PC-9 (cell line): Measurements from ENCODE around the gene SCP2. TPM values are rescaled to one million over a fixed set of nuclear protein-coding genes. Genes with fewer than 3 reads are reported as not detected.

Experiments used
- BruUV-seq: library from RNA; stranded (reverse); fragments of 400-500 nt; replicated peaks from 2 replicates; lab custom pipeline; 2021; lab: Mats Ljungman, UMichigan
- CTCF ChIA-PET: fragments of 300-600 bp; sonication (Branson Sonifier 250); formaldehyde crosslinking; loops from one replicate; lab custom pipeline; 2022; ENCODE audit warnings: antibody characterized with exemption; lab: Charles Lee
- POLR2A ChIA-PET: fragments of 300-600 bp; sonication (Branson Sonifier 250); formaldehyde crosslinking; loops from one replicate; lab custom pipeline; 2022; ENCODE audit warnings: antibody characterized with exemption; ENCODE audit not compliant: unreplicated experiment; lab: Charles Lee
- DNase-seq, 2 experiments: peaks; one replicate each; pipeline versions ENCODE4 v3.0.0 to v3.0.0-alpha.2; 2015 to 2022; ENCODE audit warnings: mixed read lengths in 1 of 2
- H2AFZ ChIP-seq: fragments of 200-600 bp; sonication (generic); 2 replicates; pipeline ENCODE4 v1.8.1; 2017; ENCODE audit warnings: antibody characterized with exemption
- H3F3A ChIP-seq: fragments of 200-600 bp; sonication (generic); 2 replicates; pipeline ENCODE4 v1.8.1; 2017; ENCODE audit warnings: antibody characterized with exemption, mild to moderate bottlenecking, low read depth; ENCODE audit not compliant: insufficient read depth
- H3K27ac ChIP-seq: fragments of 200-600 bp; sonication (generic); 2 replicates; pipeline ENCODE4 v1.6.1; 2016; ENCODE audit warnings: mixed run types
- H3K27me3 ChIP-seq: fragments of 200-600 bp; sonication (generic); 2 replicates; pipeline ENCODE4 v1.6.1; 2016; ENCODE audit warnings: low read depth, mixed run types; ENCODE audit not compliant: insufficient read depth
- H3K36me3 ChIP-seq: fragments of 200-600 bp; sonication (generic); 2 replicates; pipeline ENCODE4 v1.6.1; 2016; ENCODE audit warnings: low read depth, mixed run types
- H3K4me1 ChIP-seq: fragments of 200-600 bp; sonication (generic); replicated peaks from 2 replicates; pipeline ENCODE4 v1.6.1; 2016; ENCODE audit warnings: mixed run types; ENCODE audit not compliant: insufficient read depth
- H3K4me2 ChIP-seq: fragments of 200-600 bp; sonication (generic); 2 replicates; pipeline ENCODE4 v1.6.1; 2017; ENCODE audit warnings: mixed run types
- H3K4me3 ChIP-seq: fragments of 200-600 bp; sonication (generic); 2 replicates; pipeline ENCODE4 v1.6.1; 2016; ENCODE audit warnings: mixed run types
- H3K79me2 ChIP-seq: fragments of 200-600 bp; sonication (generic); 2 replicates; pipeline ENCODE4 v1.6.1; 2017; ENCODE audit warnings: low read depth, mixed run types
- H3K9me2 ChIP-seq: fragments of 200-600 bp; sonication (generic); 2 replicates; pipeline ENCODE4 v1.8.1; 2017; ENCODE audit warnings: mild to moderate bottlenecking; ENCODE audit not compliant: insufficient read depth
- H3K9me3 ChIP-seq: fragments of 200-600 bp; sonication (generic); 2 replicates; pipeline ENCODE4 v1.8.1; 2016; ENCODE audit warnings: low read depth; ENCODE audit not compliant: insufficient read depth
- H4K20me1 ChIP-seq: fragments of 200-600 bp; sonication (generic); 2 replicates; pipeline ENCODE4 v1.8.1; 2017; ENCODE audit not compliant: insufficient read depth
- EZH2 ChIP-seq: fragments of 200-600 bp; sonication (generic); IDR thresholded peaks from 2 replicates; pipeline ENCODE4 v1.8.0; 2017; ENCODE audit warnings: antibody characterized with exemption, low read depth
- intact Hi-C: fragments of 100-400 bp; cut with micrococcal nuclease; formaldehyde crosslinking; loops from one replicate; pipeline ENCODE4 v1.10.0; 2022; ENCODE audit not compliant: unreplicated experiment
- total RNA-seq: library from RNA; stranded (reverse); gene quantifications from 2 replicates; pipeline ENCODE4 v1.2.3, GENCODE V29; 2021
- TF ChIP-seq, protein P1 (sequence below): fragments of 200-600 bp; sonication (generic); conservative IDR thresholded peaks from 2 replicates; pipeline ENCODE4 v1.6.1; 2017; ENCODE audit warnings: mixed run types, antibody characterized with exemption, mild to moderate bottlenecking, moderate library complexity

SCP2 gene
- total RNA-seq, 1 experiment from 2014 or later, result 87.8 TPM

DNA sequence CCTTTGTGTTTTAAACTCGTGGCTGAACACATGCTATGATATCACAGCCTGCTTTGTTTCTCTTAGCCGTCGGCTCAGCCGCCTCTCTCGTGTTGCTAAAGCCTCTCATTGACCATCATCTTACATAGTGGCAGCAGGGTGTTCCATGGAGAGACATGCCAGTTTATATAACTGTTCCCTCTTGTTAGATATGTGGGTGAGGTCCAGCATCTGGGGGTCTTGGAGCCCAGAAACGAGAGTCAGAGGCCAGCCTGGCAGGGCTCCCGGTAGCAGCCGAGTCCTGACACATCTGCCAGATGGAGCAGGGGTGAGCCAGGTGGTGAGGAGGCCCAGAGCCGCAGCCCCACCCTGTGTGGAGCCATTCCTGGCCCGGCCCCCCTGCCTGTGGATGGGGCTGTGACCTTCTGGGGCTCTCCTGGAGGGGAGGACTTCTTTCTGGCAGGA, 146.8 kb downstream of the SCP2 start:
- Histone ChIP-seq H3K36me3 (no peaks in the 10 kb centered on the region), H2AFZ (no peak overlapping the region), H3K4me3 (no peak overlapping the region), H3K4me2 (no peak overlapping the region), H3K79me2 (no peaks in the 10 kb centered on the region), H3K9me3 (no peaks in the 10 kb centered on the region), H3K27ac (no peak overlapping the region), H3K27me3 (no peaks in the 10 kb centered on the region), H3F3A (no peaks in the 10 kb centered on the region), H4K20me1 (no peaks in the 10 kb centered on the region), H3K4me1 (no peaks in the 10 kb centered on the region), H3K9me2 (no peaks in the 10 kb centered on the region)
- intact Hi-C loops, result no loop called here
- POLR2A ChIA-PET, result no interaction called here
- BruUV-seq, result no TSS peak
- DNase-seq, result no peak
- no peak for TF ChIP-seq EZH2
- CTCF ChIA-PET, result no interaction called here

DNA sequence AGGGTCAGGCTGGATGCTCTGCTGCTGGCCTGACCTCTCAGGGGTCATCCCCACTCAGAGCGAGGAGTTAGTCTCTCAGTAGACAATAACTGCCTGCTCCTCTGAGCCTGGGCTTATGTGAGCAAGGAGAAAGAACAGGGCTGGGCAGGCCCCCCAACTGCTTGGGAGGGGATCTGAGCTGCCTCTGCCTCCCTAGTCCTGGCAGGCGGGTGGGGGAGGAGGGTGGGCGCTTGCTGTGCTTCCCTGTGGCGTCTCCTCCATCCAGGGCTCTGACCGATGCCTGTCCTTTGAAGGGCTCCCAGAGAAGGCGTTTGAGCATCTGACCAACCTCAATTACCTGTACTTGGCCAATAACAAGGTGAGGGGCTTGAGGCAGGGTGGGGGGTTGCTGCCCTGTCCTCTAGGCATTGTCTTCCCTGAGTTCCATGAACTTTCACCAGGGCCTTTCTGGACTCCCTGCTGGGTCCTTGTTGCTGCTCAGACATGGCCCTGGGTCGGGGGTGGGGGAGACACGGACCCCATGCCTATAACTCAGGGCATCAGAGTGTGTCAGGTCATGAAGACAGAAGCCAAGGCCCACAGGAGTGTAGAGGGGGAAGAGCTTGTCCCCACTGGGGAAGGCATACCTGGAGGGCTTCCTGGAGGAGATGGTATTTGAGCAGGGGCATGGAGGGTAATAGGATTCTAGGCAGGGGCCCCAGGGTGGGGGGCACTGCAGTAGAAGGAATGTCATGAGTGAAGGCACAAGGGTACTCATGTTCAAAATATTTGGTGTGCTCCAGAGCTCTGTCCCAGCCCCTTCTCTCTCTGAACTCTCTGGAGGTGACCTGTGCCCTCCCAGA, 147.5 kb downstream of the SCP2 start:
- intact Hi-C loops, result no loop called here
- no peak overlapping the region for H3K4me2 ChIP-seq
- POLR2A ChIA-PET, result no interaction called here
- no TSS peak for BruUV-seq
- TF ChIP-seq, protein P1, sequence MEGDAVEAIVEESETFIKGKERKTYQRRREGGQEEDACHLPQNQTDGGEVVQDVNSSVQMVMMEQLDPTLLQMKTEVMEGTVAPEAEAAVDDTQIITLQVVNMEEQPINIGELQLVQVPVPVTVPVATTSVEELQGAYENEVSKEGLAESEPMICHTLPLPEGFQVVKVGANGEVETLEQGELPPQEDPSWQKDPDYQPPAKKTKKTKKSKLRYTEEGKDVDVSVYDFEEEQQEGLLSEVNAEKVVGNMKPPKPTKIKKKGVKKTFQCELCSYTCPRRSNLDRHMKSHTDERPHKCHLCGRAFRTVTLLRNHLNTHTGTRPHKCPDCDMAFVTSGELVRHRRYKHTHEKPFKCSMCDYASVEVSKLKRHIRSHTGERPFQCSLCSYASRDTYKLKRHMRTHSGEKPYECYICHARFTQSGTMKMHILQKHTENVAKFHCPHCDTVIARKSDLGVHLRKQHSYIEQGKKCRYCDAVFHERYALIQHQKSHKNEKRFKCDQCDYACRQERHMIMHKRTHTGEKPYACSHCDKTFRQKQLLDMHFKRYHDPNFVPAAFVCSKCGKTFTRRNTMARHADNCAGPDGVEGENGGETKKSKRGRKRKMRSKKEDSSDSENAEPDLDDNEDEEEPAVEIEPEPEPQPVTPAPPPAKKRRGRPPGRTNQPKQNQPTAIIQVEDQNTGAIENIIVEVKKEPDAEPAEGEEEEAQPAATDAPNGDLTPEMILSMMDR, result no peak
- TF ChIP-seq EZH2, result no peak
- H3K27me3 ChIP-seq, result no peaks in the 10 kb centered on the region
- no peak overlapping the region for H2AFZ ChIP-seq
- no peaks in the 10 kb centered on the region for H3K36me3 ChIP-seq
- no peaks in the 10 kb centered on the region for H3F3A ChIP-seq
- CTCF ChIA-PET, result no interaction called here
- H3K9me2 ChIP-seq, result no peaks in the 10 kb centered on the region
- H3K79me2 ChIP-seq, result no peaks in the 10 kb centered on the region
- no peaks in the 10 kb centered on the region for H3K9me3 ChIP-seq
- no peak overlapping the region for H3K27ac ChIP-seq
- no peaks in the 10 kb centered on the region for H3K4me1 ChIP-seq
- H4K20me1 ChIP-seq, result no peaks in the 10 kb centered on the region
- no peak for DNase-seq
- no peak overlapping the region for H3K4me3 ChIP-seq

DNA sequence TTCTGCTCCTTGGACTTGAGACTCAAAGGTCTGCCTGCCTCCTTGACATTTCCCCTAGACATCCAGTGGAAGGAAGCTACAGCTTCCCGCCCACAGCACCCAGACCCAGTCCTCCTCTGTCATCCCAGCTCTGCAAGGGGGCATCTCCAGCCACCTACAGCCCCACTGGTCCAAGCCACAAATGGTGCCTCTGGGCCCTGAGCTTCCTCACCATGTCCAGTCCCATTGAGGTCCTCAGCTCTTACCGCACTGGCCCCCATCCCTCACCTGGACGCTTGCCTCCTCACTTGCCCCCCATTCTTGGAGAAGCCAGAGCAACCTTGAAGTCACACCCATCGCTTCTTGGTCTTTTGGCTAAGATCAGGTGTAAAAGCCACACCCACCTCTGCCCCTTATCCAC, 148.1 kb downstream of the SCP2 start:
- Histone ChIP-seq H3K4me2 (no peak overlapping the region), H3K27me3 (no peaks in the 10 kb centered on the region), H4K20me1 (no peaks in the 10 kb centered on the region), H3K36me3 (no peaks in the 10 kb centered on the region), H3K9me2 (no peaks in the 10 kb centered on the region), H2AFZ (no peak overlapping the region), H3F3A (no peaks in the 10 kb centered on the region), H3K79me2 (no peaks in the 10 kb centered on the region), H3K4me3 (no peak overlapping the region), H3K4me1 (no peaks in the 10 kb centered on the region), H3K9me3 (no peaks in the 10 kb centered on the region), H3K27ac (no peak overlapping the region)
- DNase-seq, result no peak
- ChIA-PET POLR2A (no interaction called here), CTCF (no interaction called here)
- BruUV-seq, result no TSS peak
- intact Hi-C loops, result no loop called here
- TF ChIP-seq, protein P1, result no peak
- TF ChIP-seq EZH2, result no peak
